H9 (cell line): ENCODE data around the gene THUMPD1. TPM values are rescaled to one million over a fixed set of nuclear protein-coding genes. Genes with fewer than 3 reads are reported as not detected.

ENCODE experiments used
- DNase-seq: peaks from one replicate; pipeline ENCODE4 v3.0.0-alpha.2; 2017
- H2AFZ ChIP-seq: one replicate; pipeline ENCODE4 v1.6.1; 2013; ENCODE audit warnings: mild to moderate bottlenecking, low read length, control low read depth, moderate library complexity
- H2AK5ac ChIP-seq: 2 replicates; pipeline ENCODE4 v1.6.1; 2013; ENCODE audit warnings: low read length, control low read depth, mixed read lengths; ENCODE audit not compliant: insufficient read length
- H2BK120ac ChIP-seq: one replicate; pipeline ENCODE4 v1.6.1; 2013; ENCODE audit warnings: low read depth, mild to moderate bottlenecking, low read length, control low read depth, inconsistent platforms; ENCODE audit not compliant: poor library complexity, severe bottlenecking
- H2BK12ac ChIP-seq: 2 replicates; pipeline ENCODE4 v1.6.1; 2013; ENCODE audit warnings: low read length, control low read depth, mixed read lengths, low read depth; ENCODE audit not compliant: insufficient read length
- H2BK15ac ChIP-seq: 2 replicates; pipeline ENCODE4 v1.6.1; 2013; ENCODE audit warnings: low read depth, low read length, control low read depth
- H2BK20ac ChIP-seq: one replicate; pipeline ENCODE4 v1.6.1; 2013; ENCODE audit warnings: low read depth, mild to moderate bottlenecking, low read length, control low read depth, inconsistent platforms; ENCODE audit not compliant: poor library complexity, severe bottlenecking
- H2BK5ac ChIP-seq: 2 replicates; pipeline ENCODE4 v1.6.1; 2013; ENCODE audit warnings: low read length, control low read depth, mixed read lengths; ENCODE audit not compliant: insufficient read length
- H3K14ac ChIP-seq: 2 replicates; pipeline ENCODE4 v1.6.1; 2013; ENCODE audit warnings: low read length, control low read depth; ENCODE audit not compliant: insufficient read depth
- H3K18ac ChIP-seq: 2 replicates; pipeline ENCODE4 v1.6.1; 2013; ENCODE audit warnings: low read depth, mild to moderate bottlenecking, mixed read lengths, low read length, control low read depth; ENCODE audit not compliant: insufficient read length
- H3K23ac ChIP-seq: 2 replicates; pipeline ENCODE4 v1.6.1; 2013; ENCODE audit warnings: low read length, control low read depth, mixed read lengths, low read depth; ENCODE audit not compliant: insufficient read length
- H3K23me2 ChIP-seq: 2 replicates; pipeline ENCODE4 v1.6.1; 2013; ENCODE audit warnings: low read depth, mild to moderate bottlenecking, mixed read lengths, low read length, control low read depth; ENCODE audit not compliant: insufficient read length, poor library complexity, severe bottlenecking
- H3K27ac ChIP-seq: 2 replicates; pipeline ENCODE4 v1.5.1; 2013; ENCODE audit warnings: low read length, control low read depth, mixed read lengths, low read depth; ENCODE audit not compliant: insufficient read length
- H3K27me3 ChIP-seq: 2 replicates; pipeline ENCODE4 v1.6.1; 2013; ENCODE audit warnings: low read length, control low read depth, inconsistent platforms; ENCODE audit not compliant: insufficient read depth
- H3K4ac ChIP-seq: 2 replicates; pipeline ENCODE4 v1.6.1; 2013; ENCODE audit warnings: low read depth, mild to moderate bottlenecking, control low read depth, inconsistent platforms, low read length, moderate library complexity
- H3K4me1 ChIP-seq: 2 replicates; pipeline ENCODE4 v1.6.1; 2013; ENCODE audit warnings: low read length, control low read depth, inconsistent platforms; ENCODE audit not compliant: insufficient read depth
- H3K4me2 ChIP-seq: 2 replicates; pipeline ENCODE4 v1.6.1; 2013; ENCODE audit warnings: low read length, control low read depth, mixed read lengths; ENCODE audit not compliant: insufficient read length, insufficient read depth
- H3K56ac ChIP-seq: 2 replicates; pipeline ENCODE4 v1.6.1; 2013; ENCODE audit warnings: low read depth, mild to moderate bottlenecking, mixed read lengths, low read length, control low read depth; ENCODE audit not compliant: insufficient read length
- H3K79me1 ChIP-seq: 2 replicates; pipeline ENCODE4 v1.6.1; 2013; ENCODE audit warnings: low read depth, mild to moderate bottlenecking, moderate library complexity, low read length, control low read depth, inconsistent platforms; ENCODE audit not compliant: insufficient read depth, poor library complexity, severe bottlenecking
- H3K79me2 ChIP-seq: 2 replicates; pipeline ENCODE4 v1.6.1; 2013; ENCODE audit warnings: low read length, control low read depth, inconsistent platforms; ENCODE audit not compliant: insufficient read depth
- H3K9ac ChIP-seq: 2 replicates; pipeline ENCODE4 v1.6.1; 2013; ENCODE audit warnings: low read length, control low read depth, mixed read lengths; ENCODE audit not compliant: insufficient read length; ENCODE audit errors: extremely low read depth
- H3K9me3 ChIP-seq: one replicate; pipeline ENCODE4 v1.6.1; 2013; ENCODE audit warnings: low read depth, low read length, inconsistent platforms; ENCODE audit not compliant: control insufficient read depth
- H3T11ph ChIP-seq: one replicate; pipeline ENCODE4 v1.6.1; 2013; ENCODE audit warnings: mild to moderate bottlenecking, low read length, control low read depth, inconsistent platforms
- H4K20me1 ChIP-seq: one replicate; pipeline ENCODE4 v1.6.1; 2013; ENCODE audit not compliant: control insufficient read depth, insufficient read length, insufficient read depth
- H4K5ac ChIP-seq: 2 replicates; pipeline ENCODE4 v1.6.1; 2013; ENCODE audit warnings: low read depth, mild to moderate bottlenecking, mixed read lengths, low read length, control low read depth; ENCODE audit not compliant: insufficient read length
- H4K8ac ChIP-seq: replicated peaks from 2 replicates; pipeline ENCODE4 v1.6.1; 2013; ENCODE audit warnings: low read length, control low read depth, mixed read lengths, low read depth; ENCODE audit not compliant: insufficient read length
- H4K91ac ChIP-seq: 2 replicates; pipeline ENCODE4 v1.6.1; 2013; ENCODE audit warnings: low read depth, mild to moderate bottlenecking, moderate library complexity, mixed read lengths, low read length, control low read depth; ENCODE audit not compliant: insufficient read length
- H3K27ac Mint-ChIP-seq, 3 experiments: 2 replicates in 2 of 3; 3 replicates in 1 of 3; pipeline ENCODE4 v1.8.0; 2020 to 2021; ENCODE audit warnings: mixed read lengths in 3 of 3, mild to moderate bottlenecking in 1 of 3, moderate library complexity in 1 of 3
- H3K27me3 Mint-ChIP-seq: 2 replicates; pipeline ENCODE4 v1.8.0; 2021; ENCODE audit warnings: low read depth, mild to moderate bottlenecking, moderate library complexity, mixed read lengths
- H3K36me3 Mint-ChIP-seq, 3 experiments: 2 replicates in 2 of 3; 3 replicates in 1 of 3; pipeline ENCODE4 v1.8.0; 2020 to 2021; ENCODE audit warnings: low read depth in 3 of 3, mixed read lengths in 3 of 3; ENCODE audit not compliant: insufficient read depth in 1 of 3
- H3K4me1 Mint-ChIP-seq, 2 experiments: 2 replicates each; pipeline ENCODE4 v1.8.0; 2020; ENCODE audit warnings: mixed read lengths in 2 of 2
- H3K4me3 Mint-ChIP-seq, 2 experiments: 2 replicates in 1 of 2; 3 replicates in 1 of 2; pipeline ENCODE4 v1.8.0; 2020 to 2021; ENCODE audit warnings: mild to moderate bottlenecking in 2 of 2, mixed read lengths in 2 of 2, moderate library complexity in 1 of 2
- H3K9me3 Mint-ChIP-seq, 2 experiments: 2 replicates in 1 of 2; 3 replicates in 1 of 2; pipeline ENCODE4 v1.8.0; 2020; ENCODE audit warnings: mild to moderate bottlenecking in 2 of 2, mixed read lengths in 2 of 2, moderate library complexity in 1 of 2
- WGBS: extraction: QIAGEN DNeasy Blood & Tissue Kit; methylation state at CpG from one replicate; pipeline ENCODE4 v1.1.7; 2013; ENCODE audit warnings: missing lambda C conversion rate, low lambda C conversion rate, mixed read lengths; ENCODE audit not compliant: insufficient read length; ENCODE audit errors: extremely low coverage; 5-methylcytosine and 5-hydroxymethylcytosine counted together
- total RNA-seq: library from RNA; stranded (reverse); gene quantifications from 2 replicates; pipeline ENCODE4 v1.2.1, GENCODE V29; 2021
- TF ChIP-seq, protein P1 (sequence below): fragments of 200-600 bp; sonication (generic); conservative IDR thresholded peaks from 3 replicates; pipeline ENCODE4 v1.8.0; 2021; ENCODE audit warnings: antibody characterized with exemption, mild to moderate bottlenecking

The THUMPD1 gene
- total RNA-seq, 1 experiment from 2014 or later, result 51.3 TPM

DNA sequence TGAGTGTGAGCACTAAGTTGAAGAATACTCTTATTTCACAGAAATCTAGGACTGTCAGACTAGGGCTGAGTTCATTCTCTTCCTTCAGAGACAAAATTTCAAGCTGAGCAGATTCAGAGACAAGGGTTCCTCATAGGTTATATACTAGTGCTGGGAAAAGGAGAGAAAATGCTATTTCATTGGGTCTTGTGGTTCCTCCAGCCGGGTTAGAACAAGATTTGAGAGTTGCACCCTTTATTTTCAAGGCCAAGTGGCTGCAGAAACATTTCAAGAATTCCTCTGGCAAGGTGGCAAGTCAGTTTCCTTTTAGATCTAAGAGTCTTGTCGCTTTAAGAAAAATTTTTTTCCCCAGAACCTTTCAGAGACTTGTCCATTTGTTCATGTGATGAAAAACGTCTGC lies 6.8 kb downstream of the THUMPD1 start:
- H2BK15ac ChIP-seq, result no peak overlapping the region
- H3K4ac ChIP-seq, result no peak overlapping the region
- no peaks in the 10 kb centered on the region for H3K9me3 Mint-ChIP-seq
- H2BK5ac ChIP-seq, result no peak overlapping the region
- no peak overlapping the region for H3K27ac ChIP-seq
- no peaks in the 10 kb centered on the region for H3K23me2 ChIP-seq
- no peak overlapping the region for H3K4me2 ChIP-seq
- H4K20me1 ChIP-seq, result no peaks in the 10 kb centered on the region
- H3T11ph ChIP-seq, result no peak overlapping the region
- H3K36me3 Mint-ChIP-seq, result peaks cover 17 to 41% (median 39%) of the 10 kb centered on the region in 3 experiments; a peak in 6 of 7 replicates
- no peaks in the 10 kb centered on the region; the same call in 1 of the 2 replicates for H3K27me3 Mint-ChIP-seq
- H4K5ac ChIP-seq, result no peak overlapping the region
- no peak overlapping the region for H3K23ac ChIP-seq
- no peak for DNase-seq
- H3K27ac Mint-ChIP-seq, result no peak overlapping the region
- H3K79me1 ChIP-seq, result no peaks in the 10 kb centered on the region
- H2AFZ ChIP-seq, result no peak overlapping the region
- H2BK20ac ChIP-seq, result no peak overlapping the region
- TF ChIP-seq, protein P1, sequence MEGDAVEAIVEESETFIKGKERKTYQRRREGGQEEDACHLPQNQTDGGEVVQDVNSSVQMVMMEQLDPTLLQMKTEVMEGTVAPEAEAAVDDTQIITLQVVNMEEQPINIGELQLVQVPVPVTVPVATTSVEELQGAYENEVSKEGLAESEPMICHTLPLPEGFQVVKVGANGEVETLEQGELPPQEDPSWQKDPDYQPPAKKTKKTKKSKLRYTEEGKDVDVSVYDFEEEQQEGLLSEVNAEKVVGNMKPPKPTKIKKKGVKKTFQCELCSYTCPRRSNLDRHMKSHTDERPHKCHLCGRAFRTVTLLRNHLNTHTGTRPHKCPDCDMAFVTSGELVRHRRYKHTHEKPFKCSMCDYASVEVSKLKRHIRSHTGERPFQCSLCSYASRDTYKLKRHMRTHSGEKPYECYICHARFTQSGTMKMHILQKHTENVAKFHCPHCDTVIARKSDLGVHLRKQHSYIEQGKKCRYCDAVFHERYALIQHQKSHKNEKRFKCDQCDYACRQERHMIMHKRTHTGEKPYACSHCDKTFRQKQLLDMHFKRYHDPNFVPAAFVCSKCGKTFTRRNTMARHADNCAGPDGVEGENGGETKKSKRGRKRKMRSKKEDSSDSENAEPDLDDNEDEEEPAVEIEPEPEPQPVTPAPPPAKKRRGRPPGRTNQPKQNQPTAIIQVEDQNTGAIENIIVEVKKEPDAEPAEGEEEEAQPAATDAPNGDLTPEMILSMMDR, result no peak
- H4K8ac ChIP-seq, result no peak overlapping the region
- no peak overlapping the region for H2BK12ac ChIP-seq
- no peaks in the 10 kb centered on the region for H3K27me3 ChIP-seq
- H3K4me3 Mint-ChIP-seq, result no peak overlapping the region
- H2BK120ac ChIP-seq, result no peak overlapping the region
- H3K18ac ChIP-seq, result no peak overlapping the region
- no peak overlapping the region for H4K91ac ChIP-seq
- no peak overlapping the region for H3K9ac ChIP-seq
- no peaks in the 10 kb centered on the region for H3K9me3 ChIP-seq
- no peak overlapping the region for H3K56ac ChIP-seq
- no CpG with 5 or more reads among the region's 3 CpGs for WGBS
- H3K4me1 ChIP-seq, result no peaks in the 10 kb centered on the region
- H3K4me1 Mint-ChIP-seq, result no peaks in the 10 kb centered on the region
- H2AK5ac ChIP-seq, result no peak overlapping the region
- no peaks in the 10 kb centered on the region for H3K79me2 ChIP-seq
- no peak overlapping the region for H3K14ac ChIP-seq
